Skin epidermis (tissue), 12 donors: ENCODE data around the gene KIF5A.

Source experiments
- H3K27ac ChIP-seq, 21 experiments: fragments of 200-600 bp; sonication (generic) in 11 of 21; one replicate each; pipeline ENCODE4 v1.5.0; 2020; ENCODE audit warnings: mild to moderate bottlenecking in 3 of 21, inconsistent platforms in 2 of 21, moderate library complexity in 2 of 21
- H3K4me3 ChIP-seq, 7 experiments: fragments of 200-600 bp; sonication (generic) in 2 of 7; one replicate each; pipeline ENCODE4 v1.5.0; 2020; ENCODE audit warnings: inconsistent platforms in 2 of 7, mild to moderate bottlenecking in 2 of 7, moderate library complexity in 1 of 7

KIF5A gene

GRCh38 chr12:57623385-57623784 lies 73.5 kb downstream of the KIF5A start:
- Histone ChIP-seq H3K4me3 (no peak overlapping the region), H3K27ac (no peak overlapping the region)

- Histone ChIP-seq H3K27ac (no peak overlapping the region), H3K4me3 (no peak overlapping the region)
Measured at GRCh38 chr12:57623811-57624390, 74.1 kb downstream of the KIF5A start.

- Histone ChIP-seq H3K27ac (no peak overlapping the region), H3K4me3 (no peak overlapping the region)
Measured at GRCh38 chr12:57624441-57625220, 74.8 kb downstream of the KIF5A start.

GRCh38 chr12:57625261-57626032 lies 75.6 kb downstream of the KIF5A start:
- H3K4me3 ChIP-seq: no peak overlapping the region
- H3K27ac ChIP-seq: no peak overlapping the region

GRCh38 chr12:57626111-57626920 lies 76.5 kb downstream of the KIF5A start:
- H3K4me3 ChIP-seq: no peak overlapping the region
- no peak overlapping the region for H3K27ac ChIP-seq

- Histone ChIP-seq H3K27ac (no peak overlapping the region), H3K4me3 (no peak overlapping the region)
Measured at GRCh38 chr12:57626921-57627445, 77.1 kb downstream of the KIF5A start.

GRCh38 chr12:57627501-57628279 lies 77.8 kb downstream of the KIF5A start:
- Histone ChIP-seq H3K4me3 (no peak overlapping the region), H3K27ac (no peak overlapping the region)

GRCh38 chr12:57628280-57629191 lies 78.7 kb downstream of the KIF5A start:
- Histone ChIP-seq H3K4me3 (no peak overlapping the region), H3K27ac (no peak overlapping the region)

GRCh38 chr12:57629897-57630471 lies 80.1 kb downstream of the KIF5A start:
- Histone ChIP-seq H3K27ac (no peak overlapping the region), H3K4me3 (no peak overlapping the region)

GRCh38 chr12:57630891-57631433 lies 81.1 kb downstream of the KIF5A start:
- no peak overlapping the region for H3K27ac ChIP-seq

GRCh38 chr12:57631566-57632072 lies 81.8 kb downstream of the KIF5A start:
- no peak overlapping the region for H3K27ac ChIP-seq
- H3K4me3 ChIP-seq: peak overlapping the region in 4 of 7 experiments; percentile 25 to 48 (median 40)

More at GRCh38 chr12:57630891-57631433, 81.1 kb downstream of the KIF5A start:
- H3K4me3 ChIP-seq: no peak overlapping the region

GRCh38 chr12:57632073-57632957 lies 82.5 kb downstream of the KIF5A start:
- peak overlapping the region; percentile 23 to 48 (median 36) for H3K4me3 ChIP-seq
- H3K27ac ChIP-seq: peak overlapping the region in 2 of 21 experiments; percentile 10 to 31

GRCh38 chr12:57632958-57633840 lies 83.4 kb downstream of the KIF5A start, which contains the start of gene B4GALNT1:
TSS of gene B4GALNT1 (minus strand) at chr12:57633201. CDS start at chr12:57632132, 1,069 bp downstream.
- H3K4me3 ChIP-seq: peak within 1 kb of the TSS; percentile 23 to 48 (median 36)
- peak within 1 kb of the TSS in 2 of 21 experiments; percentile 10 to 31 for H3K27ac ChIP-seq
